H1 (cell line): ENCODE data around the gene WDR59. TPM values are rescaled to one million over a fixed set of nuclear protein-coding genes. Genes with fewer than 3 reads are reported as not detected.

Source experiments
- CTCF ChIA-PET: fragments of 300-600 bp; sonication (Branson Sonifier 250); formaldehyde crosslinking; loops from one replicate; lab custom pipeline; 2021; ENCODE audit not compliant: partially characterized antibody; lab: Charles Lee
- POLR2A ChIA-PET: fragments of 300-600 bp; sonication (Branson Sonifier 250); formaldehyde crosslinking; loops from one replicate; lab custom pipeline; 2021; ENCODE audit warnings: inconsistent platforms; ENCODE audit not compliant: partially characterized antibody; lab: Charles Lee
- DNase-seq, 2 experiments: peaks; one replicate each; pipeline versions ENCODE4 v3.0.0 to v3.0.0-alpha.2; 2010 to 2022; ENCODE audit warnings: low spot score in 2 of 2, low read depth in 1 of 2, mixed read lengths in 1 of 2
- FAIRE-seq: peaks from 2 replicates; lab custom pipeline; 2011; peaks lifted over from hg19 to GRCh38; lab: Jason Lieb, UNC
- H2AFZ ChIP-seq: 2 replicates; pipeline ENCODE4 v1.8.1; 2012; ENCODE audit warnings: low read length, inconsistent platforms
- H2AK5ac ChIP-seq: 2 replicates; pipeline ENCODE4 v1.6.1; 2013; ENCODE audit warnings: low read depth, low read length
- H2BK120ac ChIP-seq: replicated peaks from 2 replicates; pipeline ENCODE3; 2013; ENCODE audit warnings: low read depth, low read length, inconsistent platforms
- H2BK12ac ChIP-seq: 2 replicates; pipeline ENCODE4 v1.6.1; 2013; ENCODE audit warnings: low read depth, low read length
- H2BK15ac ChIP-seq: 2 replicates; pipeline ENCODE4 v1.6.1; 2013; ENCODE audit warnings: low read length
- H2BK20ac ChIP-seq: 2 replicates; pipeline ENCODE4 v1.6.1; 2013; ENCODE audit warnings: low read length
- H2BK5ac ChIP-seq: 2 replicates; pipeline ENCODE4 v1.6.1; 2013; ENCODE audit warnings: low read depth, low read length
- H3K14ac ChIP-seq: 2 replicates; pipeline ENCODE4 v1.6.1; 2013; ENCODE audit warnings: inconsistent platforms; ENCODE audit not compliant: insufficient read length
- H3K18ac ChIP-seq: 2 replicates; pipeline ENCODE4 v1.6.1; 2013; ENCODE audit warnings: low read length; ENCODE audit errors: extremely low read depth
- H3K23ac ChIP-seq: 2 replicates; pipeline ENCODE4 v1.6.1; 2013; ENCODE audit warnings: inconsistent platforms; ENCODE audit not compliant: insufficient read length
- H3K23me2 ChIP-seq: 2 replicates; pipeline ENCODE4 v1.6.1; 2013; ENCODE audit warnings: low read depth, low read length
- H3K27ac ChIP-seq: 2 replicates; pipeline ENCODE4 v1.6.1; 2011; ENCODE audit warnings: low read depth, low read length, inconsistent platforms
- H3K27me3 ChIP-seq, 4 experiments: replicated peaks in 1 of 4; 1 replicate in 1 of 4; 2 replicates in 3 of 4; pipeline versions ENCODE4 v1.6.1 to v1.8.1; 2011 to 2013; ENCODE audit warnings: low read length in 3 of 4, mild to moderate bottlenecking in 3 of 4, inconsistent platforms in 2 of 4, mixed read lengths in 2 of 4, moderate library complexity in 1 of 4; ENCODE audit not compliant: control insufficient read depth in 3 of 4, insufficient read depth in 3 of 4; ENCODE audit errors: extremely low read depth in 1 of 4
- H3K36me3 ChIP-seq, 4 experiments: 2 replicates each; pipeline versions ENCODE4 v1.6.1 to v1.8.1; 2011 to 2013; ENCODE audit warnings: mild to moderate bottlenecking in 4 of 4, low read length in 3 of 4, moderate library complexity in 2 of 4, control low read depth in 1 of 4, inconsistent platforms in 1 of 4; ENCODE audit not compliant: insufficient read depth in 4 of 4, control insufficient read depth in 2 of 4
- H3K4ac ChIP-seq: replicated peaks from 2 replicates; pipeline ENCODE3; 2013; ENCODE audit warnings: low read length, low read depth, mixed read lengths, inconsistent platforms; ENCODE audit not compliant: insufficient read length
- H3K4me1 ChIP-seq, 4 experiments: replicated peaks in 1 of 4; 1 replicate in 1 of 4; 2 replicates in 3 of 4; pipeline versions ENCODE4 v1.6.1 to v1.8.1; 2011 to 2013; ENCODE audit warnings: low read length in 3 of 4, inconsistent platforms in 2 of 4, mixed read lengths in 1 of 4; ENCODE audit not compliant: insufficient read depth in 4 of 4, control insufficient read depth in 3 of 4
- H3K4me2 ChIP-seq, 2 experiments: 2 replicates each; pipeline versions ENCODE4 v1.6.1 to v1.8.1; 2011 to 2013; ENCODE audit warnings: low read depth in 2 of 2, low read length in 2 of 2, control low read depth in 1 of 2, inconsistent platforms in 1 of 2, mild to moderate bottlenecking in 1 of 2; ENCODE audit not compliant: insufficient read depth in 1 of 2
- H3K4me3 ChIP-seq, 4 experiments: fragments of 200-600, 300-600 bp in 1 of 4; sonication (generic), shearing (Covaris generic), sonication (Bioruptor Twin) in 1 of 4; 2 replicates each; pipeline versions ENCODE4 v1.5.1 to v1.8.1; 2011 to 2016; ENCODE audit warnings: low read length in 4 of 4, low read depth in 3 of 4, control low read depth in 2 of 4, inconsistent platforms in 2 of 4, mild to moderate bottlenecking in 2 of 4, mixed read lengths in 1 of 4, moderate library complexity in 1 of 4; ENCODE audit not compliant: insufficient read depth in 2 of 4; ENCODE audit errors: extremely low read depth in 1 of 4
- H3K56ac ChIP-seq: replicated peaks from 2 replicates; pipeline ENCODE3; 2013; ENCODE audit warnings: low read depth, mild to moderate bottlenecking, mixed read lengths, low read length, inconsistent platforms; ENCODE audit not compliant: insufficient read length
- H3K79me1 ChIP-seq: 2 replicates; pipeline ENCODE4 v1.6.1; 2013; ENCODE audit warnings: low read depth, low read length, control low read depth
- H3K79me2 ChIP-seq, 2 experiments: 2 replicates each; pipeline versions ENCODE4 v1.6.1 to v1.8.1; 2012 to 2013; ENCODE audit warnings: low read length in 2 of 2, mild to moderate bottlenecking in 2 of 2, inconsistent platforms in 1 of 2; ENCODE audit not compliant: insufficient read depth in 2 of 2, control insufficient read depth in 1 of 2
- H3K9ac ChIP-seq, 4 experiments: replicated peaks in 1 of 4; 1 replicate in 1 of 4; 2 replicates in 3 of 4; pipeline versions ENCODE4 v1.6.1 to v1.8.1; 2011 to 2013; ENCODE audit warnings: low read depth in 3 of 4, low read length in 3 of 4, control low read depth in 2 of 4, mild to moderate bottlenecking in 2 of 4, moderate library complexity in 2 of 4, inconsistent platforms in 1 of 4; ENCODE audit errors: extremely low read depth in 1 of 4
- H3K9me3 ChIP-seq, 2 experiments: 2 replicates each; pipeline versions ENCODE4 v1.6.1 to v1.8.1; 2012 to 2013; ENCODE audit warnings: mild to moderate bottlenecking in 2 of 2, moderate library complexity in 2 of 2, control low read depth in 1 of 2, inconsistent platforms in 1 of 2, low read depth in 1 of 2, low read length in 1 of 2, mixed read lengths in 1 of 2; ENCODE audit not compliant: insufficient read depth in 2 of 2
- H4K20me1 ChIP-seq, 2 experiments: replicated peaks in 1 of 2; 2 replicates each; pipeline versions ENCODE3 to v1.8.1; 2011 to 2013; ENCODE audit warnings: inconsistent platforms in 2 of 2, low read length in 2 of 2, mild to moderate bottlenecking in 1 of 2; ENCODE audit not compliant: insufficient read depth in 2 of 2, control insufficient read depth in 1 of 2
- H4K5ac ChIP-seq: 2 replicates; pipeline ENCODE4 v1.6.1; 2013; ENCODE audit warnings: low read length, low read depth, mixed read lengths, inconsistent platforms; ENCODE audit not compliant: insufficient read length
- H4K8ac ChIP-seq: 2 replicates; pipeline ENCODE4 v1.8.0; 2013; ENCODE audit warnings: mild to moderate bottlenecking, moderate library complexity, low read length, inconsistent platforms; ENCODE audit not compliant: insufficient read depth; ENCODE audit errors: extremely low read depth
- H4K91ac ChIP-seq: replicated peaks from 2 replicates; pipeline ENCODE3; 2013; ENCODE audit warnings: low read length, mixed read lengths, inconsistent platforms; ENCODE audit not compliant: insufficient read length
- CHD1 ChIP-seq: IDR thresholded peaks from 2 replicates; pipeline ENCODE4 v1.6.1; 2012; ENCODE audit warnings: low read depth, low read length, improper control_type of control experiment
- EZH2 ChIP-seq: fragments of 200-600 bp; sonication (generic); IDR thresholded peaks from 2 replicates; pipeline ENCODE4 v1.7.1; 2012; ENCODE audit warnings: low read depth, mild to moderate bottlenecking, moderate library complexity, low read length, inconsistent platforms; ENCODE audit not compliant: severe bottlenecking
- MAX ChIP-seq: IDR thresholded peaks from 2 replicates; pipeline ENCODE4 v1.6.1; 2012; ENCODE audit warnings: inconsistent platforms
- SIN3A ChIP-seq, 2 experiments: IDR thresholded peaks in 1 of 2; conservative IDR thresholded peaks in 1 of 2; 2 replicates each; pipeline ENCODE4 v1.6.1; 2011 to 2012; ENCODE audit warnings: low read length in 2 of 2, improper control_type of control experiment in 1 of 2, low read depth in 1 of 2, mild to moderate bottlenecking in 1 of 2
- TCF12 ChIP-seq: IDR thresholded peaks from 2 replicates; pipeline ENCODE4 v1.6.1; 2011; ENCODE audit warnings: low read depth, mild to moderate bottlenecking, low read length
- WGBS, 2 experiments: shearing (Covaris generic) in 1 of 2; methylation state at CpG; one replicate each; pipeline versions ENCODE4 v1.1.6 to v1.1.7; 2013 to 2015; ENCODE audit warnings: low lambda C conversion rate in 2 of 2, mixed read lengths in 2 of 2, inconsistent platforms in 1 of 2, low coverage in 1 of 2, missing lambda C conversion rate in 1 of 2; ENCODE audit not compliant: insufficient replicate concordance in 2 of 2, insufficient coverage in 1 of 2, insufficient read length in 1 of 2; ENCODE audit errors: extremely low coverage in 1 of 2, missing lambda C conversion rate in 1 of 2; 5-methylcytosine and 5-hydroxymethylcytosine counted together
- polyA plus RNA-seq, 7 experiments: library from polyadenylated mRNA; depleted of rRNA in 3 of 7; stranded (reverse) in 5 of 7; unstranded in 2 of 7; fragments of >200 nt in 5 of 7; fragments of 200-250 nt in 2 of 7; gene quantifications; 1 replicate in 5 of 7; 2 replicates in 1 of 7; 4 replicates in 1 of 7; pipeline versions ENCODE4 v1.2.1 to v1.2.3, GENCODE V29; 2011 to 2013; ENCODE audit warnings: missing spikeins in 2 of 7, mixed read lengths in 2 of 7
- total RNA-seq: library from RNA; stranded (reverse); fragmentation: NEBNext Ultra II Directional; extraction: Animal tissue kit (Norgen Biotek cat#: 25700); gene quantifications from 2 replicates; pipeline ENCODE4 v1.2.1, GENCODE V29; 2021

WDR59 gene
- total and polyA plus RNA-seq, 2 of the 8 experiments (the other 6 are each of a cell fraction or from before 2014, with no cell fraction given): 84.2 to 124 TPM

GRCh38 chr16:74903120-74903519, 81.8 kb downstream of the WDR59 start:
- Histone ChIP-seq H4K5ac (no peak overlapping the region), H3K79me1 (no peaks in the 10 kb centered on the region), H4K20me1 (no peaks in the 10 kb centered on the region), H2BK20ac (no peak overlapping the region), H3K18ac (no peak overlapping the region), H3K23ac (no peak overlapping the region), H4K91ac (no peak overlapping the region), H3K79me2 (no peaks in the 10 kb centered on the region), H2BK15ac (no peak overlapping the region), H4K8ac (no peak overlapping the region), H3K4me1 (peaks cover 0 to 5% (median 0%) of the 10 kb centered on the region in 4 experiments; a peak in 1 of 7 replicates), H3K4me3 (no peak overlapping the region), H3K27me3 (no peaks in the 10 kb centered on the region), H2BK120ac (no peak overlapping the region), H3K9ac (no peak overlapping the region), H2BK5ac (no peak overlapping the region), H3K4ac (no peak overlapping the region), H3K9me3 (no peaks in the 10 kb centered on the region; a peak in 1 of 4 replicates), H3K27ac (no peak overlapping the region), H2AFZ (no peak overlapping the region), H2AK5ac (no peak overlapping the region), H3K56ac (no peak overlapping the region), H2BK12ac (no peak overlapping the region), H3K36me3 (peaks cover 4 to 57% (median 20%) of the 10 kb centered on the region in 4 experiments; a peak in 7 of 8 replicates), H3K4me2 (no peak overlapping the region), H3K14ac (no peak overlapping the region), H3K23me2 (no peaks in the 10 kb centered on the region)
- POLR2A ChIA-PET: interaction anchor here (1.5 kb wide), 1 partner anchor 9 kb away, joined by 3 read pairs; no protein-coding TSS in a partner anchor
- DNase-seq: no peak
- WGBS, 2 experiments: 100% methylated on average over 1 of the region's 1 CpG; no CpG with 5 or more reads in 1 of the 2 experiments
- CTCF ChIA-PET: no interaction called here
- FAIRE-seq: no peak
- no peak for TF ChIP-seq MAX
- TF ChIP-seq EZH2: no peak
- TF ChIP-seq CHD1: no peak
- TF ChIP-seq TCF12: no peak
- TF ChIP-seq SIN3A (conservative IDR thresholded peaks at IDR 0.05 in 1 of 2, IDR thresholded peaks at IDR 0.05 in 1 of 2; ENCODE audit: low read depth in 1 of 2, low read length in 2 of 2): no peak
